ENCODE results near the gene ZCCHC14. TPM values are rescaled to one million over a fixed set of nuclear protein-coding genes. Genes with fewer than 3 reads are reported as not detected.
"Not testable (repeated sequence)": the region's sequence is repeated elsewhere in the genome, so short reads cannot be mapped to it uniquely, and the experiment has no call there.

Gene ZCCHC14
- total RNA-seq, 1 donor from 2014 or later = 50.4 TPM

GRCh38 chr16:87366930-87367329 lies 125.9 kb downstream of the ZCCHC14 start:
- DNase-seq (ENCODE audit: low spot score) = no peak
- Mint-ChIP-seq H3K36me3 (ENCODE audit: low read depth, unreplicated experiment) (no peaks in the 10 kb centered on the region), H3K4me3 (ENCODE audit: unreplicated experiment) (no peak overlapping the region), H3K27ac (ENCODE audit: unreplicated experiment) (no peak overlapping the region), H3K27me3 (ENCODE audit: unreplicated experiment) (no peaks in the 10 kb centered on the region), H3K9me3 (ENCODE audit: unreplicated experiment) (no peaks in the 10 kb centered on the region), H3K4me1 (ENCODE audit: unreplicated experiment) (peaks cover 13% of the 10 kb centered on the region)
- TF ChIP-seq CTCF (IDR thresholded peaks at IDR 0.05; ENCODE audit: unreplicated experiment) = no peak

- Mint-ChIP-seq H3K4me1 (ENCODE audit: unreplicated experiment) (peaks cover 13% of the 10 kb centered on the region), H3K36me3 (ENCODE audit: low read depth, unreplicated experiment) (no peaks in the 10 kb centered on the region), H3K27ac (ENCODE audit: unreplicated experiment) (no peak overlapping the region), H3K4me3 (ENCODE audit: unreplicated experiment) (no peak overlapping the region), H3K27me3 (ENCODE audit: unreplicated experiment) (no peaks in the 10 kb centered on the region), H3K9me3 (ENCODE audit: unreplicated experiment) (no peaks in the 10 kb centered on the region)
- no peak for DNase-seq (ENCODE audit: low spot score)
- TF ChIP-seq CTCF (IDR thresholded peaks at IDR 0.05; ENCODE audit: unreplicated experiment) = no peak
Observed at GRCh38 chr16:87366288-87366687, 126.5 kb downstream of the ZCCHC14 start.

- Mint-ChIP-seq H3K36me3 (ENCODE audit: low read depth, unreplicated experiment) (no peaks in the 10 kb centered on the region), H3K4me3 (ENCODE audit: unreplicated experiment) (no peak overlapping the region), H3K9me3 (ENCODE audit: unreplicated experiment) (no peaks in the 10 kb centered on the region), H3K4me1 (ENCODE audit: unreplicated experiment) (peaks cover 13% of the 10 kb centered on the region), H3K27me3 (ENCODE audit: unreplicated experiment) (no peaks in the 10 kb centered on the region), H3K27ac (ENCODE audit: unreplicated experiment) (no peak overlapping the region)
- no peak for DNase-seq (ENCODE audit: low spot score)
- TF ChIP-seq CTCF (IDR thresholded peaks at IDR 0.05; ENCODE audit: unreplicated experiment) = no peak
Observed at GRCh38 chr16:87365021-87365713, 127.7 kb downstream of the ZCCHC14 start.

GRCh38 chr16:87363771-87364455 lies 128.9 kb downstream of the ZCCHC14 start:
- Mint-ChIP-seq H3K4me1 (ENCODE audit: unreplicated experiment) (peaks cover 8% of the 10 kb centered on the region), H3K27ac (ENCODE audit: unreplicated experiment) (no peak overlapping the region), H3K4me3 (ENCODE audit: unreplicated experiment) (no peak overlapping the region), H3K27me3 (ENCODE audit: unreplicated experiment) (no peaks in the 10 kb centered on the region), H3K9me3 (ENCODE audit: unreplicated experiment) (no peaks in the 10 kb centered on the region), H3K36me3 (ENCODE audit: low read depth, unreplicated experiment) (no peaks in the 10 kb centered on the region)
- TF ChIP-seq CTCF (IDR thresholded peaks at IDR 0.05; ENCODE audit: unreplicated experiment) = no peak
- no peak for DNase-seq (ENCODE audit: low spot score)

- H3K27ac Mint-ChIP-seq (ENCODE audit: unreplicated experiment); H3K4me1 Mint-ChIP-seq (ENCODE audit: unreplicated experiment); DNase-seq (ENCODE audit: low spot score); H3K36me3 Mint-ChIP-seq (ENCODE audit: low read depth, unreplicated experiment); H3K9me3 Mint-ChIP-seq (ENCODE audit: unreplicated experiment); H3K27me3 Mint-ChIP-seq (ENCODE audit: unreplicated experiment); H3K4me3 Mint-ChIP-seq (ENCODE audit: unreplicated experiment): not testable (repeated sequence)
Observed at GRCh38 chr16:87362828-87363559, 129.8 kb downstream of the ZCCHC14 start.

Data from endothelial cell (in vitro differentiated cells).